BE2C (cell line): Measurements from ENCODE around the gene GALNT16.

Source experiments
- DNase-seq: peaks from one replicate; pipeline ENCODE4 v3.0.0-alpha.2; 2020
- H3K27me3 ChIP-seq: fragments of 250-450 bp; sonication (Bioruptor Pico); 2 replicates; pipeline ENCODE4 v1.5.1; 2020; ENCODE audit warnings: mild to moderate bottlenecking
- H3K36me3 ChIP-seq: fragments of 250-450 bp; sonication (Bioruptor Pico); 2 replicates; pipeline ENCODE4 v1.5.1; 2020; ENCODE audit warnings: mild to moderate bottlenecking
- H3K4me1 ChIP-seq: fragments of 250-450 bp; sonication (Bioruptor Pico); 2 replicates; pipeline ENCODE4 v1.5.1; 2020
- H3K4me3 ChIP-seq: 2 replicates; pipeline ENCODE4 v1.5.1; 2011; ENCODE audit warnings: low read depth, low read length
- H3K9me3 ChIP-seq: fragments of 250-450 bp; sonication (Bioruptor Pico); 2 replicates; pipeline ENCODE4 v1.5.1; 2020
- TF ChIP-seq, protein P1 (sequence below): IDR thresholded peaks from 2 replicates; pipeline ENCODE4 v1.5.1; 2012; ENCODE audit warnings: mild to moderate bottlenecking, low read depth, low read length

GALNT16 gene

DNA sequence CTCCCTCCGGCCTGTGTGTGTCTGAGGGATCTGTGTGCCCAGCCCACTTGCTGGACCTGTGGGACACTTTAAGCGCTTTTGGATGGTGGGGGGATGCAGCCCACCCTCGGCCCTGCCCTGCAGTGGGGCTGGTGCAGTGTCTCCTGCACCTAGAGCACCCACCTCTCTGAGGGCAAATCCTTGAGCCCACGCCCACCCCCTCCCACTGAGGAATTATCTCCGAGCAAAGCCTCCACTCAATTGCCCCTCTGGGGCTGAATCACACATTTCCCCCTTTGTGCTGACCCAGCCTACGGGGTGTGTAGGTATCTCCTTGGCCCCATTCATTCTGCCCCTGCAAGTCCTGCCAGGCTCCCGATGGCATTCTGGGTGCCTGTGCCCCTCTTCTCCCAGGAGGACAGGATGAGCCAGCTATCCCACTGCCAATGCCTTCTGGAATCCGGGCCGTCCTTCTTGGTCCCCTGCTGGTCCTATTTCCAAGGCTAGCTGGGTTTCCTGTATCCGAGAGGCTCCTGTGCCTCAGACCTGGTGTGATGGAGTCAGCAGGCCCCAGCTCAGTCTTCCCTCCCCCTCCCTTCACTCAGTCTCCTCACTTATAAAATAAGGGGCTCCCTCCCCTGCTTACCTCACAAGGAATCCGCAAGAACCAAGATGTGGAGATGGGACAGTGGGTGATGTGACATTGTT, 89.3 kb downstream of the GALNT16 start:
- TF ChIP-seq, protein P1, sequence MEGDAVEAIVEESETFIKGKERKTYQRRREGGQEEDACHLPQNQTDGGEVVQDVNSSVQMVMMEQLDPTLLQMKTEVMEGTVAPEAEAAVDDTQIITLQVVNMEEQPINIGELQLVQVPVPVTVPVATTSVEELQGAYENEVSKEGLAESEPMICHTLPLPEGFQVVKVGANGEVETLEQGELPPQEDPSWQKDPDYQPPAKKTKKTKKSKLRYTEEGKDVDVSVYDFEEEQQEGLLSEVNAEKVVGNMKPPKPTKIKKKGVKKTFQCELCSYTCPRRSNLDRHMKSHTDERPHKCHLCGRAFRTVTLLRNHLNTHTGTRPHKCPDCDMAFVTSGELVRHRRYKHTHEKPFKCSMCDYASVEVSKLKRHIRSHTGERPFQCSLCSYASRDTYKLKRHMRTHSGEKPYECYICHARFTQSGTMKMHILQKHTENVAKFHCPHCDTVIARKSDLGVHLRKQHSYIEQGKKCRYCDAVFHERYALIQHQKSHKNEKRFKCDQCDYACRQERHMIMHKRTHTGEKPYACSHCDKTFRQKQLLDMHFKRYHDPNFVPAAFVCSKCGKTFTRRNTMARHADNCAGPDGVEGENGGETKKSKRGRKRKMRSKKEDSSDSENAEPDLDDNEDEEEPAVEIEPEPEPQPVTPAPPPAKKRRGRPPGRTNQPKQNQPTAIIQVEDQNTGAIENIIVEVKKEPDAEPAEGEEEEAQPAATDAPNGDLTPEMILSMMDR = no peak
- no peaks in the 10 kb centered on the region for H3K36me3 ChIP-seq
- no peak overlapping the region for H3K4me3 ChIP-seq
- DNase-seq = no peak
- H3K4me1 ChIP-seq = no peaks in the 10 kb centered on the region
- H3K27me3 ChIP-seq = no peaks in the 10 kb centered on the region
- no peaks in the 10 kb centered on the region for H3K9me3 ChIP-seq

DNA sequence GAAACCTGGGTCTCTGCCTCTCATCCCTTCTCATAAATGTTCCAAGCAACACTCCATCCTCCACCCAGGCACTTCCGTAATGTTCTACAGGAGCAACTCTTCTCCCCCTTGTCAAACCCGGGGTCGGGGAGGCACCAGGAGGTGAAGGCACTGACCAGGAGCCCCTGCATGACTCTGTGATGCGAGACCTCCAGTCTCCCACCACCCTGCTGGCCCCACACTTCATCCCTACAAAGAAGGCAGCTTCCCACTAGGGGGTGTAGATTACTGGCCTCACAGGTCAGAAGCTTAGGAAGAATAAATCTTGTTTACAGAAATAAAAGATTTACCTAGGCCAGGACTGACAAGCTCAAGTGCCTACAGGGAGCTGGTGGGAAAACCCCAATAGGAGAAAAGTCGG, 90.9 kb downstream of the GALNT16 start:
- H3K36me3 ChIP-seq = no peaks in the 10 kb centered on the region
- no peak for DNase-seq
- no peak overlapping the region for H3K4me3 ChIP-seq
- no peaks in the 10 kb centered on the region for H3K27me3 ChIP-seq
- H3K9me3 ChIP-seq = no peaks in the 10 kb centered on the region
- TF ChIP-seq, protein P1 = no peak
- no peaks in the 10 kb centered on the region for H3K4me1 ChIP-seq

DNA sequence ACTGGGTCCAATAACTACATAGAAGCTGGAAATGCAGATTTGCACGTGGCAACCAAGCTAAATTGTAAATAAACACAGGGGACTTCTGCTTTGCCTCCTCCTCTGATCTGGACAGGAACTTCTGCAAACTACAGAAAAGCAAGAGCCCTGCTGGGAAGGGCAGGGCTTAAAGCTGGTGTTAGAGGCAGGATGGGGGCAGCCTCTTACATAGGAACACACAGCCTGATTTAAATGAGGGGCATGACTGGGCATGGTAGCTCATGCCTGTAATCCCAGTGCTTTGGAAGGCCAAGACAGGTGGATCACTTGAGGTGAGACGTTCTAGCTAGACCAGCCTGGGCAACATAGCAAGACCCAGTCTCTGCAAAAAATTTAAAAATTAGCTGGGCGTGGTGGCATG, 91.4 kb downstream of the GALNT16 start:
- Histone ChIP-seq H3K4me1 (no peaks in the 10 kb centered on the region), H3K27me3 (no peaks in the 10 kb centered on the region), H3K36me3 (no peaks in the 10 kb centered on the region), H3K4me3 (no peak overlapping the region), H3K9me3 (no peaks in the 10 kb centered on the region)
- no peak for DNase-seq
- TF ChIP-seq, protein P1 = no peak

DNA sequence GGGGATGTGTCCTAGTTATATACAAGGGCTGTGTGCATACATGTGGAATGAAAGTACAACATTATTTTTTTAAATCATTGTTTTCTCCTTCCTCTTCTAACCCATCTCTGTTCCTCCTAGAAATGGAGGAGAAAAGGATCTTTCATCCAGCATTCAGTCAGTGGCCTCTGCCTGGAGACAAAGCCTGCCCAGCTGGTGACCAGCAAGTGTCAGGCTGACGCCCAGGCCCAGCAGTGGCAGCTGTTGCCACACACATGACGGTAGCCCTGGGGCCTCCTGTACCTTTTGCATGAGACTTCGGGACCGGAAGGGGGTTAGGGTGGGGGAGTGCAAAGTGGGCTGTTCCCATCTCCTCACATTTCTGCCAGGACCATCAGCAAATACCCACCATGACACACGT, 92.0 kb downstream of the GALNT16 start:
- Histone ChIP-seq H3K27me3 (no peaks in the 10 kb centered on the region), H3K4me3 (no peak overlapping the region), H3K4me1 (no peaks in the 10 kb centered on the region), H3K9me3 (no peaks in the 10 kb centered on the region), H3K36me3 (no peaks in the 10 kb centered on the region)
- DNase-seq = no peak
- TF ChIP-seq, protein P1 = no peak

DNA sequence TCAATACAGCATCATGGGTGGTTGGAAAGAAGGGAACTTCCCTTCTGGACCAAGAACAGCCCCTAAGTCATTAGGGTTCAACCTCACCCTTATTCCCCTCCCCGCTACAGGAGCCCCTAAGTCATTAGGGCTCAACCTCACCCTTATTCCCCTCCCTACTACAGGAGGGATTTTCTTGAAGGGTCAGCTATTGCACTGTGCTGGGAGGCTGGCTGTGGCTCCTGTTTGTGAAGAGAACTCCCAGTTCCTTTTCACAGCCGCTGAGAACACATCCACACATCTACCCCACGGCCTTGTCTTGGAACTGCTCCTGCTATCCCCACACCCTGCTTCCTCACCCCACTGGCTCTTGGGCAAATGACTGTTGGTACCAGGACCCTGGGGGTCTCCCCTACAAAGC, 93.2 kb downstream of the GALNT16 start:
- DNase-seq = no peak
- Histone ChIP-seq H3K4me3 (no peak overlapping the region), H3K4me1 (no peaks in the 10 kb centered on the region), H3K9me3 (no peaks in the 10 kb centered on the region), H3K36me3 (no peaks in the 10 kb centered on the region), H3K27me3 (no peaks in the 10 kb centered on the region)
- TF ChIP-seq, protein P1 = no peak

DNA sequence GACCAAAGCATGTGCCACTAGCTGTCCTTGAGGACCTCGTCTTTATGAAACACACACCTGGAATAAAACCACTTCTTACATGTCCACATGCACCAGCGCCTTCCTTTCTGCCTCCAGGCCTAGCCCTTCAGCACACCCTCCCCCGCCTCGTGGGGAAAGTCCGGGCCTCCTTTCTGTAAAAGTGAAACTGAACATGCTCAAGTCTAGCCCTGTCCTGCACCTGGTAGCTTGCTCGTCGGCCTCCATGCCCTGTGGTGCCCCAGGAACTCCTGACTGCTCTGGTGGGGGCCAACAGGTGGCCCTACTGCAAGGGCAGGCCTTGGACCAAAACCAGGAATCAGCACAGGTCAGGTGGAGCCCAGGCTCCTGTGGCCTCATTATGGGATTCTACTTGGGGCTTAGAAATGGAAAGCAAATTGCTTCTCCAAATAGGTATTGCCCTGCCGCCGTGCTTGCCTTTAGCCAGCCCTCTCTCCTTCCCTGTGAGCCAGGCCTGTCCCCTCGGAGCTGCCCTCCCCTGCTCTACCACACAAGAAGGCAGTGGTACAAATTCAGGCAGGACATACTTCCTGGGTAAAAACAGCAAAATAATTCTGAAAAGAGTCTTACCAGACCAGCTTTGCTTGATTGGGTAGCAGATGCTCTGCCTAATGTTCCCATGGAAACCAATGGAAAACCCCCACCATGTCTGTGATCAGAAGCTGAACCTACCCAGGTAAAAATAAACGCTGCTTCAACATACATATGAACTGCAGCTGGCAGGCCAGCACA, 94.6 kb downstream of the GALNT16 start:
- Histone ChIP-seq H3K9me3 (no peaks in the 10 kb centered on the region), H3K4me1 (no peaks in the 10 kb centered on the region), H3K36me3 (no peaks in the 10 kb centered on the region), H3K27me3 (no peaks in the 10 kb centered on the region), H3K4me3 (no peak overlapping the region)
- no peak for DNase-seq
- TF ChIP-seq, protein P1 = no peak
